ENCODE data around the gene MED12L.
A peak's percentile ranks its signal among the peaks of the same experiment; 100 is the strongest.

Gene MED12L

GRCh38 chr3:151144016-151144415 lies 58.6 kb downstream of the MED12L start:
- no peak for DNase-seq

GRCh38 chr3:151144760-151145159 lies 59.3 kb downstream of the MED12L start:
- no peak for DNase-seq

DNA sequence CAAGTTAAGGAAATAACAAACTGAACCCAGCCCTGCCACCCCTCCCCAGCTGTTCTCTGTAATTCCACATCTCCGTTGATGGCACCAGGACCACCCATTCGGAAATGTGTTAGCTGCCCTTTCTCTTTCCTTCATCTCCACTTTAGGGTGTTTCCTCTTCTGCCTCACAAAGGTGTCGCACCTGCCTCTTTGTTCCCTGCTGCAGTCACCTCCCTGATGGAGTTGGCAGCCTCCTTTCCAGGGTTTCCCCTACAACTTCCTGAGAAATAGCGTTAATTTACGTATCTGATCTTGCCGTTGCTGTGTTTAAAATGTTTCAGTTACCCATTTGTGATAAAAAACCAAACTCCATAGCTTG lies 60.2 kb downstream of the MED12L start:
- no peak for DNase-seq

GRCh38 chr3:151146071-151146730 lies 60.7 kb downstream of the MED12L start:
- peak; percentile 82 to 83 for DNase-seq

DNA sequence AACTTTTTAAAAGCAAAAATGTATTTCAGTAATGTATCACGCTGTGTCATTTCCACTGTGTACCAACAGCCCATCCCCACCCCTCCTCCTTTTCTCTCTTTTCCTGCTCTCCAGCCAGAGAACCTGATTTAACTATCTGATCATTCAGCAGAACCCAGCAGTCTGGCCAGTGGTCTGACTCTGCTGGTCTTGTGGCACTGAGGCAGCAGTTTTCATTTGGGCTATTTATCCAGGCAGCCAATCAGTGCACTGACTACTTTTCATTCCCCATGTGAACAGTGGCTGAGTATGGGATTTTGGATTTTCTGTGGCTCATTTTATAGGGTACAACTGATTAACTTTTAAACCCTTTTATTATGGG lies 61.2 kb downstream of the MED12L start:
- no peak for DNase-seq

GRCh38 chr3:151147299-151147698 lies 61.8 kb downstream of the MED12L start:
- DNase-seq = no peak

GRCh38 chr3:151152455-151153079 lies 67.1 kb downstream of the MED12L start:
- no peak for DNase-seq

- no peak for DNase-seq
Measured at GRCh38 chr3:151154566-151154965, 69.1 kb downstream of the MED12L start.

DNA sequence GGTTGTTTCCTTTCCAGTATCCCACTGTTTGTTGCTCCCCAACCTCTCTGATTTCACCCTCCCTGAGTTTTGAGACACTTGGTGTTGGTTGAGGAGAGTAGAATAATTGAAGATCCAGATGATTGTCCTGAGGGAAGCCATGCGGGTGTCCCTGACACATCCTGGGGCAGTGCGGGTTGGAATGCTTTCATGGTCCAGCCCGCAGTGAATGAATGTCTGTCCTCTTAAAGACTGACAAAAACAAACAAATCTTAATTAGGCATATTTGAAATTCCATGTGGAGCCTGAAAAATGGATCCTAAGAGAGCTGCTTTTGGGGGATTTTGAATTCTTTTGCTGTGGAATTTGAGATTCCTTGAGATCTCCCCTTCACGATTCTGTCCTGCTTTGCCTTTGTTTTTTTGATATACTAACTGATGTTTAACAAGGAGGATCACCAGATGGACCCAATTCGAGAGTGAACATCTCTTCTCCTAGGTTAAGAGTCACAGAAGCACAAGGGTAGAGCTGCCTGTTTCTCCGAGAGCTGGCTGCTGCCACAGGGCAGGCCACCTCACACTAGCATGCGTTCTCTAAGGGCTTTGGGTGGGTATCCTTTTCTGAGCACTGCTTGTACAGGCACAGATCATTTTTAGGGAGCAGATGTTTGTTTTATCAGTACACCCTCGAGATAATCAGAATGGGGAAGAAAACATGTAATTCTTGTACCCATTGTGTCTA lies 70.1 kb downstream of the MED12L start:
- DNase-seq = no peak

DNA sequence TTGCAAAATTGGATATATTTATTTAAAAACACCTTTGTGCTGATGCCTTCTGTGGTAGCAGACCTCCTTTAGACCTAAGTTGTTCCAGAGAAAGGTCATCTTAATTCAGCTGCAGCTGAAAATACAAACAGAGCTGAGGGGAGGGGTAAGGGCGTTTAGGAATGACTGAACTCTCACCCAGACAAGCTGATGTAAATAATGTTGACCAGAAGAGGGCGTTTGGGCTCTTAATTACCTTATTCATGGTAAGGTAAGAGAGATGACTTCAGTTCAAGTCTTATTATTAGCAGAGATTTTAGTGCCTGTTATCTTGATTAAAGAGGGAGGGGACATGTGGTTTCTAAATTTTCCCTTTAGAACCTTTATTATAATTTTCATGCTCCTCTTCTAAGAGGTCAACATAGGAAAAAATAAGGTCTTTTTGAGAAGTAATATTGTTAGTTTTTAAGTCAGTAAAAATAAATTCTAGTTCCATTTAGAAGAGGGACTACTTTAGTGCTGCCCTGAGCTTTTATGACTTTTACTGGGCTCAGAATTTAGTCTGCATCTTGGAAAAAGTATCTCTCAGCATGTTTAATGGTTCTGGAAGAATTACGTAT lies 71.3 kb downstream of the MED12L start:
- peak; percentile 58 to 70 for DNase-seq

- DNase-seq = no peak
Measured at GRCh38 chr3:151159806-151160205, 74.3 kb downstream of the MED12L start.

- no peak for DNase-seq
Measured at GRCh38 chr3:151165226-151165625, 79.8 kb downstream of the MED12L start.

DNA sequence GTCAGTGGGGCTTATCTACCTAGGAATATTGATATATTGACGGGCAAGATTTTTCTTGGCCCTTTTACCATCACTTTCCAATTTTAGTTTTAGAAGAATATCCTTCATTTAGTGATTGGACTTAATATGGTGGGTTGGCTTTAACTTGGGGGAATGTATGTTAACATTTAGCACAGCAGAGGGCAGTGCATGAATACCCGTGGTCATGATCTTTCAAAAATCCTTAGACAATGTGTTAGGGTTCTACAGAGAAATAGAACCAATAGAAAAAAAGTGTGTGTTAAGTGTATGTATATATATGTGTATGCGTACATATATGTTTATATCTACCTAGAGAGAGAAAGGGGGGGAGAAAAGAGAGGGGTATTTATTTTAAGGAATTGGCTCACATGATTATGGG lies 80.7 kb downstream of the MED12L start:
- DNase-seq = no peak

DNA sequence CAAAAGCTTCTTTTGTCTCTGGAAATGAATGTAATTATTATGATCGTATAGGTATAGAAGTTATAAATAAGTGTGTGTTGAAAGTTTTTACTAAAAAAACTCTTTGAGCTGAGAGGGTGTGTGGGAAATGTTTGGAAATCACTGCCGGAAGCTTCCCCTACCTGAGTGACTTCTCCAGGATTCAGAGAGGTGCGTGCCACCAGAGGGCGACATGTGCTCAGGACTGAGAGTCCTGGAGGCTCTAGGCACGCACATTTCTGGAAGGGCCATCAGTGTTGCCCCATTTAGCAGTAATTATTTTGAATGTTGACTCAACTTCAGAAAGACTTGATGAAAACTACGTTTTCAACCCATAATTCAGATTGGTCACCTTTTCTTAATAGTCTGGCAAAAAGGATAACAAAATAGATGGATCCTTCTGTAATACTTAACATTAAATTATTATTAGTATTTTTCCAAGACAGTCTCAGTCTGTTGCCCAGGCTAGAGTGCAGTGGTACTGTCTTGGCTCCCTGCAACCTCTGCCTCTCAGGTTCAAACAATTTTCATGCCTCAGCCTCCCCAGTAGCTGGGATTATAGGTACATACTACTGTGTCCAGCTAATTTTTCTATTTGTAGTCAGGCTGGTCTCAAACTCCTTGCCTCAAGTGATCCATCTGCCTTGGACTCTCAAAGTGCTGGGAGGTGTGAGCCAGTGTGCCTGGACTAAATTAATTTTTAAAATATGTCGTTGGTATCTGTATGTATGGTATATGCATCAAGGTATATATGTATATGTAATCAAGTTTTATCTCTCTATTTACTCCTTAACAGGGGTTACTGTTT lies 83.0 kb downstream of the MED12L start:
- peak; percentile 68 to 80 for DNase-seq

DNA sequence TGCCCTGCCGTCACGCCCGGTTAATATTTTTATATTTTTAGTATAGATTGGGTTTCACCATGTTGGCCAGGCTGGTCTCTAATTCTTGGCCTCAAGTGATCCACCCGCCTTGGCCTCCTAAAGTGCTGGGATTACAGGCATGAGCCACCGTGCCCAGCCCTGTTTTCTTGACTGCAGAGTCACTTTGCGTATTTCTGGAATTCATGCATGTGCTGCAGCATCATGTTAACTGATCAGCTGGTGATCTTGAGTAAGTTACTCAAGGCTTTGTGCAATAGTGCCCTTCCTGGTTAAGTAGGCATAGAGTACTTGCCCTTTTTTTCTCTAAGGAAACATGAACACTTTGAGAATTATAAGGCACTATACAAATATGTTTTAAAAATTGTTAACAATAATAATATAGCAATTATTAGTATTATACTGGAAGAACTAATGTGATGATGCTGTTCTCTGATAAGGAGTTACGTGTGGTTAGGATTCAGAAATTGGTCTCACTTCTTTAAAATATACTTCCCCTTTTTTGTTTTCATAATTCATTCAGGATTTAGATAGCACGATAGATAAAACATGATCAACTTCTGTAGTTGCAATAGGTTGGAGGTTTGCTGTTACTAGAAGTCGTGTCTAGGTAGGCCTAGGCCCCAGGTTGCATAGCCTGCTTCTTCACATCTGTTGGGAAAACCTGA lies 83.9 kb downstream of the MED12L start:
- peak; percentile 91 to 93 for DNase-seq

DNA sequence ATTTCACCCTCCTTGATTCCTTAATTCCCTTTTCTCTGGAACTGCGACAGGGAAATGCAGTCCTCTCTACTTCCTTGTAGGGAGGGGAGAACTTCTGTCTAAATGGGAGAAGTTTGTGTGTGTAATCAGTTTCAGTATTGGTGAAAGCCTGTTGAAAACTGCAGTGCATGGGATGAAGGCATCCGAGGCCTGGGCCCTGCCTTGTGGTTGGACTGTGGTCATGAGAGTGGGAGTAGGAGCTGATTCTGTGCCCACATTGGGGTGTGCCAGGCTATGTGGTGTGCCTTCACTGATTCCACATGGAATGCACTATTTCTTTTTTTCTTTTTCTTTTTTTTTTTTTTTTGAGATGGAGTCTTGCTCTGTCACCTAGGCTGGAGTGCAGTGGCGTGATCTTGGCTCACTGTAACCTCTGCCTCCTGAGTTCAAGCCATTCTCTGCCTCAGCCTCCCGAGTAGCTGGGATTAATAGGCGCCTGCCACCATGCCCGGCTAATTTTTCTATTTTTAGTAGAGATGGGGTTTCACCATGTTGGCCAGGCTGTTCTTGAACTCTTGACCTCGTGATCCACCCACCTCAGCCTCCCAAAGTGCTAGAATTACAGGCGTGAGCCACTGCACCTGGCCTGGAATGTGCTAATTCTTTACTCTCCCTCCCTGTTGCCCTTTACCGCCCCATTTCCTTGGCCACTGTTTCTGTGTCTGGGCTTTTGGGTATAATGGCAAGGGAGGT lies 84.7 kb downstream of the MED12L start:
- DNase-seq = peak; percentile 95 to 96

- peak; percentile 58 to 65 for DNase-seq
Measured at GRCh38 chr3:151171145-151171757, 85.8 kb downstream of the MED12L start.

- DNase-seq = peak; percentile 11 to 60
Measured at GRCh38 chr3:151174351-151174750, 88.9 kb downstream of the MED12L start.

DNA sequence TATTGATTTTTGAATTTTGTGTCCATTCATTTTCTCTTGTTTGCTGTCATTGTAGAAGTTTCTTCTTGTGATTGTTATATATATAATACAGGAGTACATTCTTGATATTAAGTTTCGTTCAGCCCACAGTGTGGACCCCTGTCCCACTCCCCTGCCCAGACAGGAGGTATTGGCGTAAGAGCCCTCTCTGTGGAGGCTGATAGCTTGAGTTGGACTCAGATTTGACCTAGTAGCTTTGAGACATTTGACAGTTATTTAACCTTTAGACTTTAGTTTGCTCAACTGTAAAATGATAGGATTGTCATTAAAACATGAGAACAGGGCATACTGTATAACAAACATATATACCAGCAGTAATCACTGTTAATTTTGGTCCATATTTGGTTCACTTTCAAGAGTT lies 90.5 kb downstream of the MED12L start:
- no peak for DNase-seq

DNA sequence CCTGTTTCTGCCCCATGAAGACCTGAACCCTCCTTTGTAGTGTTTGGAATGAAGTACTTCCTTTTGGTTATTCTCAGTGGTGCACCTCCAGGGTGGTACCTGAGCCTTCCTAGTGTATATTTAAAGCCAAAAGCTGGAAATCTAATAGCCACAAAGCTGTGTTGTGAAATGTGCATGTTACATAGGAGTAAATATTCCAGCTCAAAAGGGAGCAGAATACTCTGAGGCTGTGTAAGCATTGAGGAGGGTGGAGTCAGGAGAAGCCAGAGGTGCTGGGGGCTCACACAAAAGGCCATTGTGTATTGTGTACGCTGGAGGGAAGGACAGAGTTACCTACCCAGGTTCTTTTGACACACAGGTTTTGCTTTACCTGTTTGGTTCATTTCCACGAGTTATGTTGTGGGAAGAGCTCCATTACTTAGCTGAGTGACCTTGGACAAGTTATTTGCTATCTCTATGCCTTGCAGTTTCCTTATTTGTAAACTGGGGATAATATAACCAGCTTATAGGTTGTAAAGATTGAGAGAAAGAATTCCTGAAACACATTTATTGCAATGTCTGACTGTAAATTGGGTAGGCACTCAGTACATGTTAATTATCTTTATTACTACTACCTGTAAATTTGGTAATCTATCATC lies 92.9 kb downstream of the MED12L start:
- no peak for DNase-seq

Measured in inflammatory macrophage (primary cell).